ENCODE results near the gene ANKRD36B.
A peak's percentile ranks its signal among the peaks of the same experiment; 100 is the strongest.
"Not testable (repeated sequence)": the region's sequence is repeated elsewhere in the genome, so short reads cannot be mapped to it uniquely, and the experiment has no call there.

The ANKRD36B gene

GRCh38 chr2:97589598-97590510 lies at the start of gene ANKRD36B:
Gene ANKRD36B, minus strand, starts transcription at chr2:97589877. Its CDS starts 192 bp downstream, at chr2:97589685.
- DNase-seq (ENCODE audit: low read depth in 3 of 3): peak; percentile 40 to 73 (median 57)

GRCh38 chr2:97626049-97626430 lies 36.4 kb upstream of the ANKRD36B start:
- DNase-seq (ENCODE audit: low read depth in 3 of 3): not testable (repeated sequence)

GRCh38 chr2:97625354-97626048 lies 35.8 kb upstream of the ANKRD36B start:
- not testable (repeated sequence) for DNase-seq (ENCODE audit: low read depth in 3 of 3)

GRCh38 chr2:97622976-97623375 lies 33.3 kb upstream of the ANKRD36B start:
- DNase-seq (ENCODE audit: low read depth in 3 of 3): not testable (repeated sequence)

- not testable (repeated sequence) for DNase-seq (ENCODE audit: low read depth in 3 of 3)
Observed at GRCh38 chr2:97620492-97620891, 30.8 kb upstream of the ANKRD36B start.

GRCh38 chr2:97618939-97619827 lies 29.5 kb upstream of the ANKRD36B start:
- DNase-seq (ENCODE audit: low read depth in 3 of 3): not testable (repeated sequence)

GRCh38 chr2:97617911-97618310 lies 28.2 kb upstream of the ANKRD36B start:
- no peak for DNase-seq (ENCODE audit: low read depth in 3 of 3)

GRCh38 chr2:97615746-97616145 lies 26.1 kb upstream of the ANKRD36B start:
- not testable (repeated sequence) for DNase-seq (ENCODE audit: low read depth in 3 of 3)

- DNase-seq (ENCODE audit: low read depth in 3 of 3): not testable (repeated sequence)
Observed at GRCh38 chr2:97611895-97612294, 22.2 kb upstream of the ANKRD36B start.

- not testable (repeated sequence) for DNase-seq (ENCODE audit: low read depth in 3 of 3)
Observed at GRCh38 chr2:97608745-97609144, 19.1 kb upstream of the ANKRD36B start.

GRCh38 chr2:97605524-97606339 lies 16.1 kb upstream of the ANKRD36B start:
- DNase-seq (ENCODE audit: low read depth in 3 of 3): not testable (repeated sequence)

GRCh38 chr2:97605109-97605508 lies 15.4 kb upstream of the ANKRD36B start:
- DNase-seq (ENCODE audit: low read depth in 3 of 3): not testable (repeated sequence)

- DNase-seq (ENCODE audit: low read depth in 3 of 3): not testable (repeated sequence)
Observed at GRCh38 chr2:97601537-97601936, 11.9 kb upstream of the ANKRD36B start.

- DNase-seq (ENCODE audit: low read depth in 3 of 3): not testable (repeated sequence)
Observed at GRCh38 chr2:97596180-97596579, 6.5 kb upstream of the ANKRD36B start.

- DNase-seq (ENCODE audit: low read depth in 3 of 3): not testable (repeated sequence)
Observed at GRCh38 chr2:97593520-97593919, 3.8 kb upstream of the ANKRD36B start.

GRCh38 chr2:97590515-97591394 lies 1.1 kb upstream of the ANKRD36B start:
- peak; percentile 55 to 77 (median 56) for DNase-seq (ENCODE audit: low read depth in 3 of 3)

- DNase-seq (ENCODE audit: low read depth in 3 of 3): not testable (repeated sequence)
Observed at GRCh38 chr2:97589257-97589597, 450 bp downstream of the ANKRD36B start.

- DNase-seq (ENCODE audit: low read depth in 3 of 3): not testable (repeated sequence)
Observed at GRCh38 chr2:97565674-97566073, 24.0 kb downstream of the ANKRD36B start.

- DNase-seq (ENCODE audit: low read depth in 3 of 3): not testable (repeated sequence)
Observed at GRCh38 chr2:97552406-97552805, 37.3 kb downstream of the ANKRD36B start.

GRCh38 chr2:97550498-97550897 lies 39.2 kb downstream of the ANKRD36B start:
- not testable (repeated sequence) for DNase-seq (ENCODE audit: low read depth in 3 of 3)
